Measurements from ENCODE around the gene RNASE11. TPM values are rescaled to one million over a fixed set of nuclear protein-coding genes. Genes with fewer than 3 reads are reported as not detected.

The RNASE11 gene
- total and polyA plus RNA-seq, 10 of the 15 experiments (the other 5 are each of a cell fraction or from before 2014, with no cell fraction given), result not detected

DNA sequence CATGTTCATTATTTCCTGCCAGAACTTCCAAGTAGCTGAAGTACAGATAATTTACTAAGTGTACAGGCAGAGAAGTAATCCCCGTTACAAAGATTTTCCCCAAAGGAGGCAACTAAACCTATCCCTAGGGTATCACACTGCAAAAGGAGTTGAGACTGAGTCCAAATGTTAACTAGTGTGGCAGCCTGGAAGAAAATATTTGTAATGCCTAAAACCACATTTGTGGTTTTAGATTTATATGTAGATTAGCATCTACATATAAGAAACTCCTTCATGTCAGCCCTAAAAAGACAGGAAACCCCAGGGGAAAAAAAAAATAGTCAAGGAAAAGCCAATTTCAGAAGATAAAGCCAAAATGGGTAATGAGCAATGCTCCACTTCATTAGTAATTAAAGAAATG, 4.8 kb upstream of the RNASE11 start (continued):
- TF ChIP-seq, protein P1, sequence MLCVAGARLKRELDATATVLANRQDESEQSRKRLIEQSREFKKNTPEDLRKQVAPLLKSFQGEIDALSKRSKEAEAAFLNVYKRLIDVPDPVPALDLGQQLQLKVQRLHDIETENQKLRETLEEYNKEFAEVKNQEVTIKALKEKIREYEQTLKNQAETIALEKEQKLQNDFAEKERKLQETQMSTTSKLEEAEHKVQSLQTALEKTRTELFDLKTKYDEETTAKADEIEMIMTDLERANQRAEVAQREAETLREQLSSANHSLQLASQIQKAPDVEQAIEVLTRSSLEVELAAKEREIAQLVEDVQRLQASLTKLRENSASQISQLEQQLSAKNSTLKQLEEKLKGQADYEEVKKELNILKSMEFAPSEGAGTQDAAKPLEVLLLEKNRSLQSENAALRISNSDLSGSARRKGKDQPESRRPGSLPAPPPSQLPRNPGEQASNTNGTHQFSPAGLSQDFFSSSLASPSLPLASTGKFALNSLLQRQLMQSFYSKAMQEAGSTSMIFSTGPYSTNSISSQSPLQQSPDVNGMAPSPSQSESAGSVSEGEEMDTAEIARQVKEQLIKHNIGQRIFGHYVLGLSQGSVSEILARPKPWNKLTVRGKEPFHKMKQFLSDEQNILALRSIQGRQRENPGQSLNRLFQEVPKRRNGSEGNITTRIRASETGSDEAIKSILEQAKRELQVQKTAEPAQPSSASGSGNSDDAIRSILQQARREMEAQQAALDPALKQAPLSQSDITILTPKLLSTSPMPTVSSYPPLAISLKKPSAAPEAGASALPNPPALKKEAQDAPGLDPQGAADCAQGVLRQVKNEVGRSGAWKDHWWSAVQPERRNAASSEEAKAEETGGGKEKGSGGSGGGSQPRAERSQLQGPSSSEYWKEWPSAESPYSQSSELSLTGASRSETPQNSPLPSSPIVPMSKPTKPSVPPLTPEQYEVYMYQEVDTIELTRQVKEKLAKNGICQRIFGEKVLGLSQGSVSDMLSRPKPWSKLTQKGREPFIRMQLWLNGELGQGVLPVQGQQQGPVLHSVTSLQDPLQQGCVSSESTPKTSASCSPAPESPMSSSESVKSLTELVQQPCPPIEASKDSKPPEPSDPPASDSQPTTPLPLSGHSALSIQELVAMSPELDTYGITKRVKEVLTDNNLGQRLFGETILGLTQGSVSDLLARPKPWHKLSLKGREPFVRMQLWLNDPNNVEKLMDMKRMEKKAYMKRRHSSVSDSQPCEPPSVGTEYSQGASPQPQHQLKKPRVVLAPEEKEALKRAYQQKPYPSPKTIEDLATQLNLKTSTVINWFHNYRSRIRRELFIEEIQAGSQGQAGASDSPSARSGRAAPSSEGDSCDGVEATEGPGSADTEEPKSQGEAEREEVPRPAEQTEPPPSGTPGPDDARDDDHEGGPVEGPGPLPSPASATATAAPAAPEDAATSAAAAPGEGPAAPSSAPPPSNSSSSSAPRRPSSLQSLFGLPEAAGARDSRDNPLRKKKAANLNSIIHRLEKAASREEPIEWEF (IDR thresholded peaks at IDR 0.05; ENCODE audit: insufficient replicate concordance, low read depth, low read length), result no peak

DNA sequence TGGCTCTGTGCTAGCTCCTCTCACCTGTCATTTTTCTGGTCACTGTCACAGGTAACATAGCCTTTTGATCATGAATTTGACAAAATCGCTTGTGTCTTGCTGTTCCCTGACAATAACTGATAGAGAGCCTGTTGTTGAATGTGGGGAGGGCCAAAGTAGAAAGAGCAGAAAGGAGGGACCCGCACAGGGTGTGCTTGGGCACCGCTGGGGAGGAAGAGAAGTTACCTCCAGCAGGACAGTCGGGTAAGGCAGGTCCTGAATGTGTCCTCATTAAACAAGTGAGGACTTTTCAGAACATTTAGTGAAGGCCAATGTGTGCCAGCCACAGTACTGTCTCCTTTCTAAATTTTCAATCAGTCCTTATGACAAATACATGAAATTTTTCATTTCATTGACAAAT, 3.4 kb upstream of the RNASE11 start, which contains the start of gene RNASE12:
Gene RNASE12 (minus strand): TSS at position 142 of the 400 bp plus-strand sequence. CDS start 653 bp downstream, outside the sequence.
- Histone ChIP-seq H3K79me2 (ENCODE audit: control insufficient read depth, insufficient read depth, low read length) (no peaks in the 10 kb centered on the region), H3K27me3 (replicated peaks in 1 of 2; ENCODE audit: control insufficient read depth in 2 of 2, insufficient read depth in 2 of 2, low read length in 1 of 2) (no peaks in the 10 kb centered on the region), H3K36me3 (ENCODE audit: control insufficient read depth in 2 of 2, insufficient read depth in 2 of 2, low read length in 1 of 2) (no peaks in the 10 kb centered on the region), H3K27ac (ENCODE audit: control insufficient read depth, insufficient read depth) (no peak within 1 kb of the TSS), H2AFZ (ENCODE audit: control insufficient read depth, low read depth, low read length) (no peak within 1 kb of the TSS), H3K4me1 (ENCODE audit: control insufficient read depth, insufficient read depth, low read length) (no peaks in the 10 kb centered on the region), H4K20me1 (ENCODE audit: control insufficient read depth, insufficient read depth) (no peaks in the 10 kb centered on the region), H3K9ac (ENCODE audit: control insufficient read depth, insufficient read depth, low read length) (no peak within 1 kb of the TSS), H3K9me3 (replicated peaks; ENCODE audit: control insufficient read depth, insufficient read depth, low read length) (no peaks in the 10 kb centered on the region), H3K4me3 (no peak within 1 kb of the TSS), H3K4me2 (ENCODE audit: control insufficient read depth, insufficient read depth) (no peak within 1 kb of the TSS)
- intact Hi-C loops (cut with micrococcal nuclease; ENCODE audit: unreplicated experiment), result no loop called here
- ChIA-PET SMC1A (ENCODE audit: uncharacterized antibody, unreplicated experiment) (interaction anchor here (1.4 kb wide), 1 partner anchor 262 kb away, joined by 3 read pairs; no protein-coding TSS in a partner anchor), POLR2A (no interaction called here), RAD21 (ENCODE audit: unreplicated experiment) (no interaction called here), CTCF (no interaction called here)
- 28% methylated on average over 4 of the region's 4 CpGs for WGBS (ENCODE audit: insufficient coverage, insufficient replicate concordance, low lambda C conversion rate, missing lambda C conversion rate)
- in situ Hi-C loops (cut with MboI), result no loop called here
- FAIRE-seq, result no peak
- no peak for ATAC-seq
- no TSS peak for BruUV-seq (replicated peaks)
- DNase-seq (ENCODE audit: low read depth, low spot score), result no peak
- TF ChIP-seq EP300 (IDR thresholded peaks at IDR 0.05; ENCODE audit: borderline replicate concordance in 1 of 2, control insufficient read depth in 1 of 2, low read depth in 2 of 2, low read length in 2 of 2) (no peak), NRF1 (conservative IDR thresholded peaks at IDR 0.05; ENCODE audit: low read depth, low read length) (no peak), SMAD5 (IDR thresholded peaks at IDR 0.05; ENCODE audit: low read depth) (no peak), SUPT20H (IDR thresholded peaks at IDR 0.05; ENCODE audit: borderline replicate concordance, control insufficient read depth, low read depth, low read length) (no peak), NR2C1 (IDR thresholded peaks at IDR 0.05) (no peak), FOXK2 (IDR thresholded peaks at IDR 0.05) (no peak), ASH2L (IDR thresholded peaks at IDR 0.05; ENCODE audit: borderline replicate concordance, low read depth) (no peak), FOXM1 (IDR thresholded peaks at IDR 0.05; ENCODE audit: low read depth, low read length) (no peak)
- TF ChIP-seq, protein P2, sequence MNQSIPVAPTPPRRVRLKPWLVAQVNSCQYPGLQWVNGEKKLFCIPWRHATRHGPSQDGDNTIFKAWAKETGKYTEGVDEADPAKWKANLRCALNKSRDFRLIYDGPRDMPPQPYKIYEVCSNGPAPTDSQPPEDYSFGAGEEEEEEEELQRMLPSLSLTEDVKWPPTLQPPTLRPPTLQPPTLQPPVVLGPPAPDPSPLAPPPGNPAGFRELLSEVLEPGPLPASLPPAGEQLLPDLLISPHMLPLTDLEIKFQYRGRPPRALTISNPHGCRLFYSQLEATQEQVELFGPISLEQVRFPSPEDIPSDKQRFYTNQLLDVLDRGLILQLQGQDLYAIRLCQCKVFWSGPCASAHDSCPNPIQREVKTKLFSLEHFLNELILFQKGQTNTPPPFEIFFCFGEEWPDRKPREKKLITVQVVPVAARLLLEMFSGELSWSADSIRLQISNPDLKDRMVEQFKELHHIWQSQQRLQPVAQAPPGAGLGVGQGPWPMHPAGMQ (IDR thresholded peaks at IDR 0.05; ENCODE audit: borderline replicate concordance), result no peak
- TF ChIP-seq, protein P3, sequence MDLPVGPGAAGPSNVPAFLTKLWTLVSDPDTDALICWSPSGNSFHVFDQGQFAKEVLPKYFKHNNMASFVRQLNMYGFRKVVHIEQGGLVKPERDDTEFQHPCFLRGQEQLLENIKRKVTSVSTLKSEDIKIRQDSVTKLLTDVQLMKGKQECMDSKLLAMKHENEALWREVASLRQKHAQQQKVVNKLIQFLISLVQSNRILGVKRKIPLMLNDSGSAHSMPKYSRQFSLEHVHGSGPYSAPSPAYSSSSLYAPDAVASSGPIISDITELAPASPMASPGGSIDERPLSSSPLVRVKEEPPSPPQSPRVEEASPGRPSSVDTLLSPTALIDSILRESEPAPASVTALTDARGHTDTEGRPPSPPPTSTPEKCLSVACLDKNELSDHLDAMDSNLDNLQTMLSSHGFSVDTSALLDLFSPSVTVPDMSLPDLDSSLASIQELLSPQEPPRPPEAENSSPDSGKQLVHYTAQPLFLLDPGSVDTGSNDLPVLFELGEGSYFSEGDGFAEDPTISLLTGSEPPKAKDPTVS (IDR thresholded peaks at IDR 0.05; ENCODE audit: low read depth, low read length), result no peak
- TF ChIP-seq, protein P4, sequence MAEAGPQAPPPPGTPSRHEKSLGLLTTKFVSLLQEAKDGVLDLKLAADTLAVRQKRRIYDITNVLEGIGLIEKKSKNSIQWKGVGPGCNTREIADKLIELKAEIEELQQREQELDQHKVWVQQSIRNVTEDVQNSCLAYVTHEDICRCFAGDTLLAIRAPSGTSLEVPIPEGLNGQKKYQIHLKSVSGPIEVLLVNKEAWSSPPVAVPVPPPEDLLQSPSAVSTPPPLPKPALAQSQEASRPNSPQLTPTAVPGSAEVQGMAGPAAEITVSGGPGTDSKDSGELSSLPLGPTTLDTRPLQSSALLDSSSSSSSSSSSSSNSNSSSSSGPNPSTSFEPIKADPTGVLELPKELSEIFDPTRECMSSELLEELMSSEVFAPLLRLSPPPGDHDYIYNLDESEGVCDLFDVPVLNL (IDR thresholded peaks at IDR 0.05; ENCODE audit: low read depth, low read length), result no peak
